Neural cell (in vitro differentiated cells): ENCODE results near the gene DNAH17.

Source experiments
- CTCF ChIP-seq: fragments of 450-650 bp; IDR thresholded peaks from 2 replicates; pipeline ENCODE4 v1.5.1; 2014; ENCODE audit warnings: antibody characterized with exemption, mild to moderate bottlenecking, moderate library complexity; ENCODE audit not compliant: poor library complexity, severe bottlenecking
- EZH2 ChIP-seq: fragments of 200-600, 300-800 bp; shearing (Covaris generic), sonication (generic); IDR thresholded peaks from 2 replicates; pipeline ENCODE4 v1.6.1; 2014; ENCODE audit warnings: antibody characterized with exemption, low read length, borderline replicate concordance, mild to moderate bottlenecking; ENCODE audit not compliant: insufficient read depth, poor library complexity, severe bottlenecking
- POLR2AphosphoS5 ChIP-seq: IDR thresholded peaks from 2 replicates; pipeline ENCODE4 v1.6.1; 2012

- TF ChIP-seq CTCF (no peak), POLR2AphosphoS5 (no peak), EZH2 (no peak)
Measured at GRCh38 chr17:78393575-78393974, 183.6 kb downstream of the DNAH17 start.
